Parathyroid adenoma (tissue), 2 donors: ENCODE data around the gene PDCD7.

ENCODE experiments used
- H2AFZ ChIP-seq: fragments of 300-600 bp; sonication (generic); one replicate; pipeline ENCODE4 v1.7.0; 2017; ENCODE audit warnings: antibody characterized with exemption, mild to moderate bottlenecking
- H3K27ac ChIP-seq: fragments of 300-600 bp; sonication (generic); one replicate; pipeline ENCODE4 v1.7.0; 2017
- H3K27me3 ChIP-seq: fragments of 300-600 bp; sonication (generic); one replicate; pipeline ENCODE4 v1.7.0; 2017; ENCODE audit warnings: low read length; ENCODE audit not compliant: control insufficient read depth, insufficient read depth
- H3K36me3 ChIP-seq: fragments of 300-600 bp; sonication (generic); one replicate; pipeline ENCODE4 v1.7.0; 2017; ENCODE audit warnings: low read length; ENCODE audit not compliant: control insufficient read depth, insufficient read depth
- H3K4me1 ChIP-seq: fragments of 300-600 bp; sonication (generic); one replicate; pipeline ENCODE4 v1.7.0; 2017; ENCODE audit warnings: control low read depth
- H3K4me2 ChIP-seq: fragments of 300-600 bp; sonication (generic); one replicate; pipeline ENCODE4 v1.7.0; 2017; ENCODE audit warnings: low read length
- H3K4me3 ChIP-seq: fragments of 300-600 bp; sonication (generic); one replicate; pipeline ENCODE4 v1.7.0; 2017; ENCODE audit warnings: low read depth, low read length
- H3K79me2 ChIP-seq: fragments of 300-600 bp; sonication (generic); one replicate; pipeline ENCODE4 v1.7.0; 2017; ENCODE audit warnings: control low read depth
- H3K9ac ChIP-seq: fragments of 300-600 bp; sonication (generic); one replicate; pipeline ENCODE4 v1.7.0; 2017; ENCODE audit warnings: mild to moderate bottlenecking
- H3K9me3 ChIP-seq: fragments of 300-600 bp; sonication (generic); one replicate; pipeline ENCODE4 v1.7.0; 2017; ENCODE audit warnings: low read length; ENCODE audit not compliant: control insufficient read depth
- CTCF ChIP-seq: fragments of 300-600 bp; sonication (generic); IDR thresholded peaks from one replicate; pipeline ENCODE4 v1.7.0; 2017; ENCODE audit warnings: antibody characterized with exemption, mild to moderate bottlenecking
- donor health status: primary hyperparathyroidism.

Gene PDCD7

GRCh38 chr15:65176056-65176455 is 42.4 kb upstream of the PDCD7 start:
- peaks cover 13% of the 10 kb centered on the region for H3K79me2 ChIP-seq
- no peaks in the 10 kb centered on the region for H3K36me3 ChIP-seq
- H3K4me1 ChIP-seq = no peaks in the 10 kb centered on the region
- H3K4me3 ChIP-seq = no peak overlapping the region
- no peak for TF ChIP-seq CTCF
- H3K9me3 ChIP-seq = no peaks in the 10 kb centered on the region
- no peak overlapping the region for H3K4me2 ChIP-seq
- no peak overlapping the region for H3K27ac ChIP-seq
- no peak overlapping the region for H2AFZ ChIP-seq
- H3K9ac ChIP-seq = no peak overlapping the region
- no peaks in the 10 kb centered on the region for H3K27me3 ChIP-seq

GRCh38 chr15:65175511-65175910 is 41.9 kb upstream of the PDCD7 start:
- H3K36me3 ChIP-seq = no peaks in the 10 kb centered on the region
- no peak overlapping the region for H3K4me3 ChIP-seq
- TF ChIP-seq CTCF = no peak
- peaks cover 13% of the 10 kb centered on the region for H3K79me2 ChIP-seq
- H3K27me3 ChIP-seq = no peaks in the 10 kb centered on the region
- no peaks in the 10 kb centered on the region for H3K9me3 ChIP-seq
- H2AFZ ChIP-seq = no peak overlapping the region
- H3K4me1 ChIP-seq = no peaks in the 10 kb centered on the region
- H3K27ac ChIP-seq = no peak overlapping the region
- no peak overlapping the region for H3K4me2 ChIP-seq
- H3K9ac ChIP-seq = no peak overlapping the region

GRCh38 chr15:65174509-65174908 is 40.9 kb upstream of the PDCD7 start:
- Histone ChIP-seq H3K4me1 (no peaks in the 10 kb centered on the region), H3K79me2 (peaks cover 12% of the 10 kb centered on the region), H3K4me2 (no peak overlapping the region), H3K4me3 (no peak overlapping the region), H3K27ac (no peak overlapping the region), H2AFZ (no peak overlapping the region), H3K9ac (no peak overlapping the region), H3K27me3 (no peaks in the 10 kb centered on the region), H3K36me3 (no peaks in the 10 kb centered on the region), H3K9me3 (no peaks in the 10 kb centered on the region)
- no peak for TF ChIP-seq CTCF

GRCh38 chr15:65172531-65172930 is 38.9 kb upstream of the PDCD7 start:
- Histone ChIP-seq H3K4me3 (no peak overlapping the region), H3K79me2 (peaks cover 13% of the 10 kb centered on the region), H3K27me3 (no peaks in the 10 kb centered on the region), H3K9ac (no peak overlapping the region), H3K4me1 (no peaks in the 10 kb centered on the region), H3K27ac (no peak overlapping the region), H2AFZ (no peak overlapping the region), H3K36me3 (no peaks in the 10 kb centered on the region), H3K4me2 (no peak overlapping the region), H3K9me3 (no peaks in the 10 kb centered on the region)
- TF ChIP-seq CTCF = no peak

GRCh38 chr15:65171428-65171827 is 37.8 kb upstream of the PDCD7 start:
- no peak for TF ChIP-seq CTCF
- H3K9me3 ChIP-seq = no peaks in the 10 kb centered on the region
- no peak overlapping the region for H3K27ac ChIP-seq
- H3K79me2 ChIP-seq = peaks cover 13% of the 10 kb centered on the region
- no peak overlapping the region for H3K9ac ChIP-seq
- H2AFZ ChIP-seq = no peak overlapping the region
- no peaks in the 10 kb centered on the region for H3K27me3 ChIP-seq
- no peak overlapping the region for H3K4me2 ChIP-seq
- no peak overlapping the region for H3K4me3 ChIP-seq
- no peaks in the 10 kb centered on the region for H3K36me3 ChIP-seq
- no peaks in the 10 kb centered on the region for H3K4me1 ChIP-seq
